Mucosa of rectum (tissue), 2 donors: Measurements from ENCODE around the gene PIP4K2C.

Experiments used
- H3K27ac ChIP-seq, 2 donors: one replicate each; pipeline ENCODE4 v1.7.0; 2013; ENCODE audit warnings: inconsistent platforms in 2 of 2, low read depth in 2 of 2, low read length in 2 of 2
- H3K27me3 ChIP-seq, 2 donors: one replicate each; pipeline ENCODE4 v1.7.0; 2013; ENCODE audit warnings: low read length in 2 of 2; ENCODE audit not compliant: control insufficient read depth in 2 of 2, insufficient read depth in 2 of 2
- H3K36me3 ChIP-seq, 2 donors: one replicate each; pipeline ENCODE4 v1.7.0; 2013; ENCODE audit warnings: low read length in 2 of 2; ENCODE audit not compliant: control insufficient read depth in 2 of 2, insufficient read depth in 2 of 2
- H3K4me1 ChIP-seq, 2 donors: one replicate each; pipeline ENCODE4 v1.7.0; 2013; ENCODE audit warnings: low read length in 2 of 2, mild to moderate bottlenecking in 1 of 2; ENCODE audit not compliant: control insufficient read depth in 2 of 2, insufficient read depth in 2 of 2
- H3K4me3 ChIP-seq, 2 donors: one replicate each; pipeline ENCODE4 v1.7.0; 2013; ENCODE audit warnings: low read length in 2 of 2
- H3K9ac ChIP-seq, 2 donors: one replicate each; pipeline ENCODE4 v1.7.0; 2013; ENCODE audit warnings: low read length in 2 of 2, low read depth in 1 of 2, mild to moderate bottlenecking in 1 of 2
- H3K9me3 ChIP-seq, 2 donors: one replicate each; pipeline ENCODE4 v1.7.0; 2013; ENCODE audit warnings: low read length in 2 of 2; ENCODE audit not compliant: control insufficient read depth in 2 of 2
- donor health status: healthy.
- donor health status: Normal muscosa, but diverticular disease.

PIP4K2C gene

GRCh38 chr12:57575771-57576612, 15.0 kb upstream of the PIP4K2C start:
- Histone ChIP-seq H3K36me3 (no peaks in the 10 kb centered on the region), H3K4me1 (no peaks in the 10 kb centered on the region), H3K9ac (no peak overlapping the region), H3K27ac (no peak overlapping the region), H3K9me3 (no peaks in the 10 kb centered on the region), H3K4me3 (no peak overlapping the region), H3K27me3 (no peaks in the 10 kb centered on the region)

GRCh38 chr12:57576613-57577160, 14.3 kb upstream of the PIP4K2C start:
- Histone ChIP-seq H3K27ac (no peak overlapping the region), H3K9me3 (no peaks in the 10 kb centered on the region), H3K4me1 (no peaks in the 10 kb centered on the region), H3K4me3 (no peak overlapping the region), H3K36me3 (no peaks in the 10 kb centered on the region), H3K9ac (no peak overlapping the region), H3K27me3 (no peaks in the 10 kb centered on the region)

GRCh38 chr12:57577981-57578758, 12.8 kb upstream of the PIP4K2C start:
- no peak overlapping the region for H3K4me3 ChIP-seq
- no peaks in the 10 kb centered on the region for H3K9me3 ChIP-seq
- H3K36me3 ChIP-seq, result no peaks in the 10 kb centered on the region
- no peak overlapping the region for H3K9ac ChIP-seq
- peaks cover 0 to 6% of the 10 kb centered on the region in 2 donors for H3K27me3 ChIP-seq
- H3K4me1 ChIP-seq, result no peaks in the 10 kb centered on the region
- no peak overlapping the region for H3K27ac ChIP-seq

DNA sequence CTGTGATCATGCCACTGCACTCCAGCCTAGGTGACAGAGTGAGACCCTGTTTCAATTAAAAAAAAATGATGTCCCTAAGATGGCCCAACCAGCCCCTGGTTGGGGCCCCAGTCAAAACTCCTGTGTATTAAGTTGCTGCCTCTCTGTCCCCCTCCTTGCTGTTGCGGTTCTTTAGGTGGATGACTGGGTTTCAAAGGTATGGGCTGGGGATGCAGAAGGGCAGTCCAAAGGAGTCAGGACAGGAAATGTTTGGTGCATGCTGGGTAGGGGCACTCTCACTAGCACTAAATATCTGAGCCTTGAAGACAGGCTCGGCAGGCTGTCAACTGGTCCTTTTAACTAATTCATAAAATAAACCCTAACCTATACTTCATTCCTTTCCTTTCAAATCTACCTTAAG, 12.0 kb upstream of the PIP4K2C start:
- Histone ChIP-seq H3K9ac (no peak overlapping the region), H3K4me1 (no peaks in the 10 kb centered on the region), H3K4me3 (no peak overlapping the region), H3K27me3 (peaks cover 0 to 6% of the 10 kb centered on the region in 2 donors), H3K27ac (no peak overlapping the region), H3K36me3 (no peaks in the 10 kb centered on the region), H3K9me3 (no peaks in the 10 kb centered on the region)

DNA sequence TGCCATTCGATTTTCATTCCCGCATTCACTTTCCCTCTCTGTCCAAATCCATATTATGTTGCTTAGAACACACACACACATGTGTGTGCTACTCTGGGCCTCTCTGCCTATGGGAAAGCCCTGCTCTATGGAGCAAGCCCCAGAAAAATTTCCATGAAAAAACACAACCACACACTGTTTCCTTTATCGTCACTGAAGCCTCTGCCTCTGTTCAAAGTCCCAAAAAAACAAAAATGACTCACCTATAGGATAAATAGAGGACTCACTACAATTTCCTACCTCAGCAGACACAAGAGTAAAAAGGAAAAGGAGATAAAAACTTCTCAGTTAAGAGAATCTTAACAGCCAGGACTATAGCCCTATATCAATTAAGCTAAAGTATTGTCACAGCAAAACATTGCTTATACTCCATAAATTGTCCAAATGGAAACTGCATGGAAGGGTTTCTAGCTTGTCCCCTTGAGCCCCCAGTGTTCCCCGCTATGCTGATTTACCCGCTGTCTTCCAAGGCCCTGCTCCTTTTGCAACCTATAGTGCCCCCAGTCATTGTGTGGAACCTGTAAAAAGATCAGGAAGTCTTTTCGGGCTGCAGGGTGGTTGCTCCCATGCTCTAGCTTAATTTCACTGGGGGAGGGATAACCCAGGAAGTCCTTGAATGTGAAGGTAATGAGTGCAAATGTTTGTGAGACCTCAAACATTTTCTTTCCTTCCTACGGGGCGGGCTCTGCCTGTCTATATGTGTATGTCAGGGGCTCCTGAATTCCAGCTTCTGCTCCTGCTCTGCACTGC, 11.1 kb upstream of the PIP4K2C start:
- Histone ChIP-seq H3K4me3 (no peak overlapping the region), H3K9me3 (no peaks in the 10 kb centered on the region), H3K9ac (no peak overlapping the region), H3K36me3 (no peaks in the 10 kb centered on the region), H3K4me1 (no peaks in the 10 kb centered on the region), H3K27me3 (peaks cover 0 to 6% of the 10 kb centered on the region in 2 donors), H3K27ac (no peak overlapping the region)

GRCh38 chr12:57580466-57580795, 10.6 kb upstream of the PIP4K2C start:
- no peaks in the 10 kb centered on the region for H3K36me3 ChIP-seq
- H3K27ac ChIP-seq, result no peak overlapping the region

DNA sequence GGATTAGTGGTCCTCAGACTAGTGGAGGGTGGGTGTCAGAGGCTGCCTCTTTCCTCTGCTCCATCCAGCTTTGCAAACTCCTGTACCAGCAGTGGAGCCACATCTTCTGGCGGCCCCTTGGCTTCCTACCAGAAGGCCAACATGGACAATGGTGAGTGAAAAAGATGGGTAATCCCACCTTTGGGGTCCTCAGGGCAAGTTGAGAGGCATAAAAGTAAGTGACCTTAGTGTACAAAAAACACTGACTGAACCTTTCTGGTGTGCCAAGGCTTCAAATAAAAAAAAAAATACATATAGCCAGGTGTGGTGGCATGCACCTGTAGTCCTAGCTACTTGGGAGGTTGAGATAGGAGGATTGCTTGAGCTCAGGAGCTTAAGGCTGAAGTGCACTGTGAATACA, 9.2 kb upstream of the PIP4K2C start:
- H3K27me3 ChIP-seq, result peaks cover 0 to 6% of the 10 kb centered on the region in 2 donors
- no peaks in the 10 kb centered on the region for H3K9me3 ChIP-seq
- no peaks in the 10 kb centered on the region for H3K4me1 ChIP-seq
- H3K4me3 ChIP-seq, result no peak overlapping the region
- H3K9ac ChIP-seq, result no peak overlapping the region
- H3K27ac ChIP-seq, result no peak overlapping the region
- H3K36me3 ChIP-seq, result no peaks in the 10 kb centered on the region

More at GRCh38 chr12:57580466-57580795, 10.6 kb upstream of the PIP4K2C start:
- no peaks in the 10 kb centered on the region for H3K9me3 ChIP-seq
- H3K9ac ChIP-seq, result no peak overlapping the region
- peaks cover 0 to 6% of the 10 kb centered on the region in 2 donors for H3K27me3 ChIP-seq
- no peaks in the 10 kb centered on the region for H3K4me1 ChIP-seq
- no peak overlapping the region for H3K4me3 ChIP-seq

DNA sequence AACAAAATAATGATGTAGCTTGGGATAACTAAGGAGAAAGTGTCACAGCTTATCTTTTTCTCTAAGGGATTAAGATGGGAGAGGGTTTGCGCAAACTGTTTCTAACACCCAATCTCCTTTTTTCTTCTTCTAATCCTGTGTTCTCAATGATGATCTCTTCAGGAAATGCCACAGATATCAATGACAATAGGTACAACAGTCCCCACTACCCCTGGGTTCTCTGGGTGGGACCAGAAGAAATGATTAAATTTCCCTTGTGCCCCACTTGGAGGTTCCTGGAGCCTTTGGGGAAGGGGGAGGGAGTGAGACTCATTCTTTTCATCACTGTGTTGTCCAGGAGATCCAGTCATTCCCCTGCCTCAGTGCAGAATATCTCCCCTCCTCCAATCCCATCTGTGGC, 8.6 kb upstream of the PIP4K2C start:
- no peak overlapping the region for H3K27ac ChIP-seq
- H3K9me3 ChIP-seq, result no peaks in the 10 kb centered on the region
- H3K36me3 ChIP-seq, result no peaks in the 10 kb centered on the region
- no peak overlapping the region for H3K9ac ChIP-seq
- peaks cover 0 to 6% of the 10 kb centered on the region in 2 donors for H3K27me3 ChIP-seq
- H3K4me3 ChIP-seq, result no peak overlapping the region
- no peaks in the 10 kb centered on the region for H3K4me1 ChIP-seq

GRCh38 chr12:57583008-57583831, 7.8 kb upstream of the PIP4K2C start:
- Histone ChIP-seq H3K9ac (no peak overlapping the region), H3K36me3 (no peaks in the 10 kb centered on the region), H3K27me3 (peaks cover 6 to 7% of the 10 kb centered on the region in 2 donors), H3K9me3 (no peaks in the 10 kb centered on the region), H3K4me1 (no peaks in the 10 kb centered on the region), H3K27ac (no peak overlapping the region), H3K4me3 (no peak overlapping the region)
